Esophagus muscularis mucosa (tissue), 4 donors: ENCODE data around the gene SLC25A43. TPM values are rescaled to one million over a fixed set of nuclear protein-coding genes. Genes with fewer than 3 reads are reported as not detected.

Experiments
- DNase-seq: peaks from one replicate; pipeline ENCODE4 v3.0.0-alpha.2; 2017; ENCODE audit errors: extremely low spot score
- H3K27ac ChIP-seq, 4 donors: fragments of 200-600 bp; sonication (generic); replicated peaks in 1 of 4; 1 replicate in 3 of 4; 2 replicates in 1 of 4; pipeline ENCODE4 v1.5.1; 2016 to 2019; ENCODE audit warnings: mild to moderate bottlenecking in 1 of 4
- H3K27me3 ChIP-seq, 4 donors: fragments of 200-600 bp; sonication (generic); one replicate each; pipeline versions ENCODE4 v1.5.1 to v1.6.0; 2016 to 2019
- H3K36me3 ChIP-seq, 4 donors: fragments of 200-600 bp; sonication (generic); one replicate each; pipeline ENCODE4 v1.5.1; 2016 to 2019
- H3K4me1 ChIP-seq, 4 donors: fragments of 200-600 bp; sonication (generic); one replicate each; pipeline ENCODE4 v1.5.1; 2016 to 2019
- H3K4me3 ChIP-seq, 4 donors: fragments of 200-600 bp; sonication (generic); 1 replicate in 2 of 4; 2 replicates in 2 of 4; pipeline ENCODE4 v1.5.1; 2016 to 2019; ENCODE audit warnings: mild to moderate bottlenecking in 4 of 4, moderate library complexity in 1 of 4
- H3K9me3 ChIP-seq, 4 donors: fragments of 200-600 bp; sonication (generic); 1 replicate in 3 of 4; 2 replicates in 1 of 4; pipeline ENCODE4 v1.5.1; 2016 to 2019
- EP300 ChIP-seq: sonication (generic); formaldehyde crosslinking; IDR thresholded peaks from one replicate; pipeline ENCODE4 v1.6.1; 2017; ENCODE audit warnings: antibody characterized with exemption
- POLR2A ChIP-seq: fragments of 450-650 bp; IDR thresholded peaks from one replicate; pipeline ENCODE4 v1.6.1; 2017; ENCODE audit warnings: antibody characterized with exemption, moderate library complexity, mild to moderate bottlenecking, low read depth
- POLR2AphosphoS5 ChIP-seq, 2 donors: sonication (generic); formaldehyde crosslinking; IDR thresholded peaks; one replicate each; pipeline ENCODE4 v1.6.1; 2017; ENCODE audit warnings: antibody characterized with exemption in 2 of 2
- WGBS: methylation state at CpG from one replicate; pipeline ENCODE4 v1.1.5; 2018; 5-methylcytosine and 5-hydroxymethylcytosine counted together
- intact Hi-C: fragments of 100-400 bp; cut with DNase I; formaldehyde crosslinking; loops from one replicate; pipeline ENCODE4 v1.15.1; 2023
- total RNA-seq, 4 donors: library from RNA; depleted of rRNA; stranded (reverse); fragments of >200 nt; gene quantifications; one replicate each; pipeline versions ENCODE4 v1.1.0 to v1.2.1, GENCODE V29; 2016
- TF ChIP-seq, protein P1 (sequence below), 3 experiments: fragments of 200-600 bp in 2 of 3; fragments of 450-650 bp in 1 of 3; sonication (generic) in 2 of 3; IDR thresholded peaks; one replicate each; pipeline ENCODE4 v1.5.1; 2017 to 2019; ENCODE audit warnings: antibody characterized with exemption in 3 of 3, mild to moderate bottlenecking in 2 of 3, moderate library complexity in 1 of 3

SLC25A43 gene
- total RNA-seq, 4 donors from 2014 or later, result 6.6 to 15.4 (median 13.0) TPM

DNA sequence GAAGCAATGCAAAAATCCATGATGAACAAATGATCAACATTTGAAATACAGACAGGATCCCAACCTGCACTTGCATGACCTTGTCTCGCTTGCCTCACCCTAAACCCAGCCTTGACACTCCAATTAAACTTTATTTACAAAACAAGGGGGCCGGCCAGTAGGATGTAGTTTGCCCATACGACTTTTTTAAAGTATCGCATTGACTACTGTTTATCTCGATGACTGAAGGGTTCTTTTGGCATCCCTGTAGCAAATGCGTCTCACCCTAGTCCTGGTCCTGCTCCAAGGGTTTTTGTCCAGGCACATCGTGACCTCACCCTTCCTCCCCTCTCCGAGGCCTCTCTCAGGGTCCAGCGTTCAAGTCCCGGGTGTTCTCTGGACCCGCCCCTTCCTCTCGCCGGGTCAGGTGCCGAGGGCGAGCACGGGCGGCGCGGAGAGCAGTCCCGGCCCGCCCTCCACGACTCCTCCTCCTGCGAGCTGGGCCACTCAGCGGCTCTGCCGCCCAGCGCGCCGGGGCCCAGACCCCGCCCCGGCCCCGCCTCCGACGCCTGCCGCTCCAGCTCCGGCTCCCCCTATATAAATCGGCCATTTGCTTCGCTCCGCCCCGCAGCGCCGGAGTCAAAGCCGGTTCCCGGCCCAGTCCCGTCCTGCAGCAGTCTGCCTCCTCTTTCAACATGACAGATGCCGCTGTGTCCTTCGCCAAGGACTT, 68.9 kb downstream of the SLC25A43 start, which contains the start of gene SLC25A5:
Gene SLC25A5 (plus strand): TSS at position 603 of the 709 bp plus-strand sequence. CDS start 72 bp downstream, at position 675.
- intact Hi-C loops, result no loop called here
- H3K9me3 ChIP-seq, result no peaks in the 10 kb centered on the region

DNA sequence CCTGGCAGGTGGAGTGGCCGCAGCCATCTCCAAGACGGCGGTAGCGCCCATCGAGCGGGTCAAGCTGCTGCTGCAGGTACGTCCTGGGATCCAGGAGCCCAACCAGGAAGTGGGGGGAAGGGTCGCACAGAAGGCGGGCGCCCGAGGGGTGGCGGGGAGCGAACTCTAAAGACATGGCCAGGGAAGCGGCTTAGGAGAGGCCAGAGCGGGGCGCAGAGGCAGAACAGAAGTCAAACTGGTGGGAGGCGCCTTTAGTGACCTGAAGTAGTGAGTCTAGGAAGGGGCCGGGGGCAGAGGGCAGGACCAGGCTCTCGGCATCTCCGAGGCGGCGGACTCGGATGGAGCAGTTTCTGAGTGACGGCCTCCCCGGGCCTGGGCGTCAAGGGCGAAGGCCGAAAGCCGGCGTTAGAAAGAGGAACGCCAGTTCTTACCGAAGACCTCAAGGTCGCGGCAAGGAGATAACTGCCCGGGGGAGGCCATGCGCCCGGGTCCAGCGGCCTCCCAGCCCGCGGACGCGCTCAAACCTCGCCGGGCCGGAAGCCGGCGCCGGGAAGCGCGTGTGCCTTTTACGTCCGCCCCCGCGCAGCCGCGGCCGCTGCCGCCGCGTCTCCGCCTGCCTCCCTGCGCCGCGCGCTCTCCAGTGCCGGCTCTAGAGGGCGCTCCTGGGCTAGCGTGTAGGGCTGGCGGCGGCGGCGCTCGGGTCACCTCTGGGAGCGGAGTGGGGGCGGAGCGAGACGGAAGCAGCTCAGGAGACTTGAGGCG, 69.6 kb downstream of the SLC25A43 start:
- peak; percentile 90 for DNase-seq
- TF ChIP-seq EP300 (no peak), POLR2AphosphoS5 (IDR thresholded peaks at IDR 0.05) (peak in 1 of 2 donors; percentile 74), POLR2A (peak; percentile 47)
- TF ChIP-seq, protein P1, sequence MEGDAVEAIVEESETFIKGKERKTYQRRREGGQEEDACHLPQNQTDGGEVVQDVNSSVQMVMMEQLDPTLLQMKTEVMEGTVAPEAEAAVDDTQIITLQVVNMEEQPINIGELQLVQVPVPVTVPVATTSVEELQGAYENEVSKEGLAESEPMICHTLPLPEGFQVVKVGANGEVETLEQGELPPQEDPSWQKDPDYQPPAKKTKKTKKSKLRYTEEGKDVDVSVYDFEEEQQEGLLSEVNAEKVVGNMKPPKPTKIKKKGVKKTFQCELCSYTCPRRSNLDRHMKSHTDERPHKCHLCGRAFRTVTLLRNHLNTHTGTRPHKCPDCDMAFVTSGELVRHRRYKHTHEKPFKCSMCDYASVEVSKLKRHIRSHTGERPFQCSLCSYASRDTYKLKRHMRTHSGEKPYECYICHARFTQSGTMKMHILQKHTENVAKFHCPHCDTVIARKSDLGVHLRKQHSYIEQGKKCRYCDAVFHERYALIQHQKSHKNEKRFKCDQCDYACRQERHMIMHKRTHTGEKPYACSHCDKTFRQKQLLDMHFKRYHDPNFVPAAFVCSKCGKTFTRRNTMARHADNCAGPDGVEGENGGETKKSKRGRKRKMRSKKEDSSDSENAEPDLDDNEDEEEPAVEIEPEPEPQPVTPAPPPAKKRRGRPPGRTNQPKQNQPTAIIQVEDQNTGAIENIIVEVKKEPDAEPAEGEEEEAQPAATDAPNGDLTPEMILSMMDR (IDR thresholded peaks at IDR 0.05), result peak; percentile 70 to 79 (median 77)
- H3K4me1 ChIP-seq, result peaks cover 0 to 17% (median 14%) of the 10 kb centered on the region in 4 donors
- H3K27ac ChIP-seq, result peak overlapping the region; percentile 95 to 98 (median 96)
- H3K4me3 ChIP-seq, result peak overlapping the region; percentile 77 to 86 (median 80)
- H3K9me3 ChIP-seq, result no peaks in the 10 kb centered on the region
- H3K36me3 ChIP-seq, result peaks cover 0 to 20% (median 16%) of the 10 kb centered on the region in 4 donors
- 43% methylated on average over 35 of the region's 78 CpGs for WGBS
- no peaks in the 10 kb centered on the region for H3K27me3 ChIP-seq
- intact Hi-C loops, result no loop called here

More for the DNA sequence above, 68.9 kb downstream of the SLC25A43 start, which contains the start of gene SLC25A5:
- peaks cover 0 to 20% (median 16%) of the 10 kb centered on the region in 4 donors for H3K36me3 ChIP-seq
- no peaks in the 10 kb centered on the region for H3K27me3 ChIP-seq
- WGBS, result 50% methylated on average over 12 of the region's 46 CpGs
- peak within 1 kb of the TSS; percentile 77 to 86 (median 80) for H3K4me3 ChIP-seq
- H3K27ac ChIP-seq, result peak within 1 kb of the TSS; percentile 95 to 98 (median 96)
- peak; percentile 92 for DNase-seq
- H3K4me1 ChIP-seq, result peaks cover 0 to 17% (median 14%) of the 10 kb centered on the region in 4 donors
- peak; percentile 84 to 97 for TF ChIP-seq POLR2AphosphoS5 (IDR thresholded peaks at IDR 0.05)
- TF ChIP-seq POLR2A, result peak; percentile 78
- TF ChIP-seq, protein P1 (IDR thresholded peaks at IDR 0.05), result no peak
- no peak for TF ChIP-seq EP300

DNA sequence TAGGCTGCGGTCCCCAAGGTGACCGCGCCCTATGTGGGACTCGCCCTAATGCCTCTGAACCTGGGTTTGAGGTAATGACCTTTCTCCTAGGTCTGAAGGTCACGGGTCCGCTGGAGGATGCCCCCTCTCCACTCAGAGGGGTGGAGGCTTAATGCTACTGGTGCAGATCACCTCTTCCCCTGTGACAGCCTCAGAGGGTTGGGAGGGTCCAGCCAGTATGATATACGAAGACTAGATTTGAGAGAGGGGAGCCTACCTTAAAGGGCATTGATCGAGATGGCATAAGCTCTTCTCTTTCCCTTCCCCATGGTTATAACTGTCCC, 70.1 kb downstream of the SLC25A43 start:
- Histone ChIP-seq H3K27me3 (no peaks in the 10 kb centered on the region), H3K4me1 (peaks cover 0 to 17% (median 14%) of the 10 kb centered on the region in 4 donors), H3K36me3 (peaks cover 0 to 20% (median 16%) of the 10 kb centered on the region in 4 donors), H3K9me3 (no peaks in the 10 kb centered on the region), H3K27ac (peak overlapping the region; percentile 95 to 98 (median 96)), H3K4me3 (peak overlapping the region; percentile 77 to 86 (median 80))
- 40% methylated on average over 4 of the region's 8 CpGs for WGBS
- TF ChIP-seq EP300 (no peak), POLR2A (no peak), POLR2AphosphoS5 (IDR thresholded peaks at IDR 0.05) (no peak)
- TF ChIP-seq, protein P1 (IDR thresholded peaks at IDR 0.05), result no peak
- no peak for DNase-seq
- intact Hi-C loops, result no loop called here

DNA sequence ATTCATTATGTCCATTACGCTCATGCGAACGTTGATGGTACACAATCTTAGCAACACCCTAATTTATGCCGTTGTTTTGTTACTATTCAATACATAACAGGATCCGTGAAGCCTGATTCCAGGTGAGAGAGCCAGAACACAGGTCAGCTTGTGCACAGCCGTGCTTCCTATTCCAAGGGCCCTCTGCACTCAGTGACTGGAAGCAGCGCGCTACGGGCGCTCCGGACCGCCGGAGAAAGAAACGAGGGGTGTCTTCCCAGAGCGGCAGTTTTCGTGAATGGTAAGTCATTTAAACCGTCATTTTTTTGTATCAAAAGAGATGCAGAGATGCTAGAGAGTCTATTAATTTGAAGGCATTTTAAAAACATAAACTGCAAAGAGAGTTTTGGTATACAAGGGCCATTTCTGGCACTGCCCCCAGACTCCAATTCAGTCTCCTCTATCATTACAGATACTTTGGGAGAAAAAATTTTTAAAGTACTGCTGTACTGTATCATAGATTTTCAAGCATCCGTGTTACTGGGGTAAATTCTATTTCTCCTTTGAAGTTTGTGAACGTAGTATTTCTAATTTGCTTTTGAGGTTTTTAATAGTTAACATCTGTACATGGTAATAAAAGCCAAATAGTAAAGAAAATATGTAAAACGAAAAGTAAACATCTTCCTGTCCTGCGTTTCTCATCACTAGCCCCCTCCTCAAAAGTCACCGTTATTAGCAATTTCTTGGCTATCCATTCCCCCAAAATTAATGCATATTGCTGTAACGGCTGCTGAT, 75.7 kb downstream of the SLC25A43 start:
- WGBS, result 81% methylated on average over 22 of the region's 23 CpGs
- no peaks in the 10 kb centered on the region for H3K27me3 ChIP-seq
- TF ChIP-seq EP300 (no peak), POLR2A (no peak), POLR2AphosphoS5 (IDR thresholded peaks at IDR 0.05) (no peak)
- TF ChIP-seq, protein P1 (IDR thresholded peaks at IDR 0.05), result no peak

More for the DNA sequence above, 75.7 kb downstream of the SLC25A43 start:
- Histone ChIP-seq H3K9me3 (no peaks in the 10 kb centered on the region), H3K27ac (no peak overlapping the region), H3K4me3 (no peak overlapping the region), H3K4me1 (peaks cover 3 to 6% (median 4%) of the 10 kb centered on the region in 4 donors), H3K36me3 (peaks cover 0 to 18% (median 14%) of the 10 kb centered on the region in 4 donors)
- intact Hi-C loops, result no loop called here
- no peak for DNase-seq
